Panc1 (cell line): ENCODE data around the gene HARBI1. TPM values are rescaled to one million over a fixed set of nuclear protein-coding genes. Genes with fewer than 3 reads are reported as not detected.

Source experiments
- ATAC-seq: fragments of 200-7000 bp; cut with Tn5 transposase; 2 replicates; pipeline ENCODE4 v1.9.1; 2020; ENCODE audit warnings: mild to moderate bottlenecking, moderate library complexity
- BruUV-seq: library from RNA; stranded (reverse); fragments of 400-500 nt; replicated peaks from 2 replicates; lab custom pipeline; 2021; lab: Mats Ljungman, UMichigan
- CTCF ChIA-PET: fragments of 300-600 bp; sonication (Branson Sonifier 250); formaldehyde crosslinking; loops from one replicate; lab custom pipeline; 2022; ENCODE audit warnings: antibody characterized with exemption; lab: Charles Lee
- POLR2A ChIA-PET: fragments of 300-600 bp; sonication (Branson Sonifier 250); formaldehyde crosslinking; loops from one replicate; lab custom pipeline; 2022; ENCODE audit warnings: antibody characterized with exemption; lab: Charles Lee
- DNase-seq: peaks from one replicate; pipeline ENCODE4 v3.0.0-alpha.2; 2010; ENCODE audit warnings: low read depth, low spot score
- H3K27ac ChIP-seq: 2 replicates; pipeline ENCODE4 v1.5.1; 2011; ENCODE audit warnings: mild to moderate bottlenecking, low read length, inconsistent platforms
- H3K27me3 ChIP-seq: fragments of 200-500 bp; sonication (Bioruptor generic); 2 replicates; pipeline ENCODE4 v1.6.0; 2014; ENCODE audit warnings: low read length, inconsistent platforms; ENCODE audit not compliant: control insufficient read depth, insufficient read depth
- H3K36me3 ChIP-seq: fragments of 200-500 bp; sonication (Bioruptor generic); 2 replicates; pipeline ENCODE4 v1.5.1; 2014; ENCODE audit warnings: inconsistent platforms, mild to moderate bottlenecking, low read length, moderate library complexity; ENCODE audit not compliant: control insufficient read depth, insufficient read depth
- H3K4me1 ChIP-seq: 2 replicates; pipeline ENCODE4 v1.5.1; 2011; ENCODE audit warnings: inconsistent platforms, mild to moderate bottlenecking, low read length, moderate library complexity; ENCODE audit not compliant: control insufficient read depth, insufficient read depth
- H3K4me3 ChIP-seq, 2 experiments: 2 replicates each; pipeline ENCODE4 v1.5.1; 2011 to 2012; ENCODE audit warnings: low read depth in 2 of 2, low read length in 2 of 2, mild to moderate bottlenecking in 2 of 2, inconsistent platforms in 1 of 2, moderate library complexity in 1 of 2
- H3K9me3 ChIP-seq: fragments of 200-500 bp; sonication (Bioruptor generic); 2 replicates; pipeline ENCODE4 v1.5.1; 2014; ENCODE audit warnings: low read depth, mild to moderate bottlenecking, inconsistent platforms, low read length, moderate library complexity; ENCODE audit not compliant: control insufficient read depth, insufficient read depth
- POLR2AphosphoS5 ChIP-seq: IDR thresholded peaks from 2 replicates; pipeline ENCODE4 v1.6.1; 2012; ENCODE audit warnings: mild to moderate bottlenecking, low read depth, low read length, moderate library complexity
- SIN3A ChIP-seq: IDR thresholded peaks from 2 replicates; pipeline ENCODE4 v1.6.1; 2012; ENCODE audit warnings: low read depth, mild to moderate bottlenecking, low read length, moderate library complexity, borderline replicate concordance; ENCODE audit not compliant: insufficient read depth
- TCF7L2 ChIP-seq: IDR thresholded peaks from 2 replicates; pipeline ENCODE4 v1.6.1; 2011; ENCODE audit warnings: mild to moderate bottlenecking, low read depth, low read length, inconsistent platforms
- in situ Hi-C: cut with HindIII; loops from 2 replicates; pipeline ENCODE4 v1.10.0; 2016; ENCODE audit warnings: low sequenced_read_pairs, low pct_unique_long_range_greater_than_20kb
- intact Hi-C: fragments of 100-400 bp; cut with micrococcal nuclease; formaldehyde crosslinking; loops from one replicate; pipeline ENCODE4 v1.10.0; 2022; ENCODE audit not compliant: unreplicated experiment
- total RNA-seq: library from RNA; stranded (reverse); gene quantifications from one replicate; pipeline ENCODE4 v1.2.1, GENCODE V29; 2021; ENCODE audit not compliant: unreplicated experiment
- TF ChIP-seq, protein P1 (sequence below), 2 experiments: IDR thresholded peaks; 2 replicates each; pipeline ENCODE4 v1.6.1; 2011 to 2012; ENCODE audit warnings: low read depth in 2 of 2, control low read depth in 1 of 2, low read length in 1 of 2, mild to moderate bottlenecking in 1 of 2, moderate library complexity in 1 of 2; ENCODE audit not compliant: insufficient read depth in 1 of 2
- TF ChIP-seq, protein P2 (sequence below): fragments of 450-650 bp; IDR thresholded peaks from 2 replicates; pipeline ENCODE4 v1.5.1; 2017; ENCODE audit warnings: mild to moderate bottlenecking

The HARBI1 gene
- total RNA-seq, 1 experiment from 2014 or later: 6.4 TPM

DNA sequence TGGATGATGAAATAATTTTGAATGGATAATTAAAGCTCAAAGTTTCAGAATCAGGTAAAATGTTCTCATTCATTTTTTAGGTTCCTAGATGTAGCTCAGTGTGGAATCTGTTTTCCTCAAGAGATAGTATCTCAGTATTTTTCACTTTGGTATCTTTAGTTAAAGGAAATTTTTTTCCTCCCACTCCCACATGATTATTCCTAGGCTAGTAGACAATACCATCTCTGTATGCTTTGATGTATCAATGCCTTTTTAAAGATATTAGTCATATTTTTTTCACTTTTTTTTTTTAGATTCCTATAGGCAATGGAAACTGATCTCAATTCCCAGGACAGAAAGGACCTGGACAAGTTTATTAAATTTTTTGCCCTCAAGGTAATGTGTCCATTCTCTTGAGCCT, 27.0 kb upstream of the HARBI1 start:
- H3K27me3 ChIP-seq: no peaks in the 10 kb centered on the region
- intact Hi-C loops: no loop called here
- in situ Hi-C loops: no loop called here
- BruUV-seq: no TSS peak
- no peak for DNase-seq
- H3K36me3 ChIP-seq: no peaks in the 10 kb centered on the region; the same call in 1 of the 2 replicates
- no peaks in the 10 kb centered on the region; the same call in 1 of the 2 replicates for H3K4me1 ChIP-seq
- no peak overlapping the region for H3K27ac ChIP-seq
- ChIA-PET CTCF (interaction anchor here (0.6 kb wide), 1 partner anchor 519 kb away, joined by 3 read pairs; no protein-coding TSS in a partner anchor), POLR2A (interaction anchor here (0.6 kb wide), 1 partner anchor 10 kb away, joined by 3 read pairs; no protein-coding TSS in a partner anchor)
- ATAC-seq: no peak
- no peak overlapping the region for H3K4me3 ChIP-seq
- H3K9me3 ChIP-seq: no peaks in the 10 kb centered on the region
- TF ChIP-seq SIN3A (no peak), POLR2AphosphoS5 (no peak), TCF7L2 (no peak)
- TF ChIP-seq, protein P1, sequence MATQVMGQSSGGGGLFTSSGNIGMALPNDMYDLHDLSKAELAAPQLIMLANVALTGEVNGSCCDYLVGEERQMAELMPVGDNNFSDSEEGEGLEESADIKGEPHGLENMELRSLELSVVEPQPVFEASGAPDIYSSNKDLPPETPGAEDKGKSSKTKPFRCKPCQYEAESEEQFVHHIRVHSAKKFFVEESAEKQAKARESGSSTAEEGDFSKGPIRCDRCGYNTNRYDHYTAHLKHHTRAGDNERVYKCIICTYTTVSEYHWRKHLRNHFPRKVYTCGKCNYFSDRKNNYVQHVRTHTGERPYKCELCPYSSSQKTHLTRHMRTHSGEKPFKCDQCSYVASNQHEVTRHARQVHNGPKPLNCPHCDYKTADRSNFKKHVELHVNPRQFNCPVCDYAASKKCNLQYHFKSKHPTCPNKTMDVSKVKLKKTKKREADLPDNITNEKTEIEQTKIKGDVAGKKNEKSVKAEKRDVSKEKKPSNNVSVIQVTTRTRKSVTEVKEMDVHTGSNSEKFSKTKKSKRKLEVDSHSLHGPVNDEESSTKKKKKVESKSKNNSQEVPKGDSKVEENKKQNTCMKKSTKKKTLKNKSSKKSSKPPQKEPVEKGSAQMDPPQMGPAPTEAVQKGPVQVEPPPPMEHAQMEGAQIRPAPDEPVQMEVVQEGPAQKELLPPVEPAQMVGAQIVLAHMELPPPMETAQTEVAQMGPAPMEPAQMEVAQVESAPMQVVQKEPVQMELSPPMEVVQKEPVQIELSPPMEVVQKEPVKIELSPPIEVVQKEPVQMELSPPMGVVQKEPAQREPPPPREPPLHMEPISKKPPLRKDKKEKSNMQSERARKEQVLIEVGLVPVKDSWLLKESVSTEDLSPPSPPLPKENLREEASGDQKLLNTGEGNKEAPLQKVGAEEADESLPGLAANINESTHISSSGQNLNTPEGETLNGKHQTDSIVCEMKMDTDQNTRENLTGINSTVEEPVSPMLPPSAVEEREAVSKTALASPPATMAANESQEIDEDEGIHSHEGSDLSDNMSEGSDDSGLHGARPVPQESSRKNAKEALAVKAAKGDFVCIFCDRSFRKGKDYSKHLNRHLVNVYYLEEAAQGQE (IDR thresholded peaks at IDR 0.05; ENCODE audit: insufficient read depth in 1 of 2, low read depth in 2 of 2, low read length in 1 of 2): no peak
- TF ChIP-seq, protein P2, sequence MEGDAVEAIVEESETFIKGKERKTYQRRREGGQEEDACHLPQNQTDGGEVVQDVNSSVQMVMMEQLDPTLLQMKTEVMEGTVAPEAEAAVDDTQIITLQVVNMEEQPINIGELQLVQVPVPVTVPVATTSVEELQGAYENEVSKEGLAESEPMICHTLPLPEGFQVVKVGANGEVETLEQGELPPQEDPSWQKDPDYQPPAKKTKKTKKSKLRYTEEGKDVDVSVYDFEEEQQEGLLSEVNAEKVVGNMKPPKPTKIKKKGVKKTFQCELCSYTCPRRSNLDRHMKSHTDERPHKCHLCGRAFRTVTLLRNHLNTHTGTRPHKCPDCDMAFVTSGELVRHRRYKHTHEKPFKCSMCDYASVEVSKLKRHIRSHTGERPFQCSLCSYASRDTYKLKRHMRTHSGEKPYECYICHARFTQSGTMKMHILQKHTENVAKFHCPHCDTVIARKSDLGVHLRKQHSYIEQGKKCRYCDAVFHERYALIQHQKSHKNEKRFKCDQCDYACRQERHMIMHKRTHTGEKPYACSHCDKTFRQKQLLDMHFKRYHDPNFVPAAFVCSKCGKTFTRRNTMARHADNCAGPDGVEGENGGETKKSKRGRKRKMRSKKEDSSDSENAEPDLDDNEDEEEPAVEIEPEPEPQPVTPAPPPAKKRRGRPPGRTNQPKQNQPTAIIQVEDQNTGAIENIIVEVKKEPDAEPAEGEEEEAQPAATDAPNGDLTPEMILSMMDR: no peak

DNA sequence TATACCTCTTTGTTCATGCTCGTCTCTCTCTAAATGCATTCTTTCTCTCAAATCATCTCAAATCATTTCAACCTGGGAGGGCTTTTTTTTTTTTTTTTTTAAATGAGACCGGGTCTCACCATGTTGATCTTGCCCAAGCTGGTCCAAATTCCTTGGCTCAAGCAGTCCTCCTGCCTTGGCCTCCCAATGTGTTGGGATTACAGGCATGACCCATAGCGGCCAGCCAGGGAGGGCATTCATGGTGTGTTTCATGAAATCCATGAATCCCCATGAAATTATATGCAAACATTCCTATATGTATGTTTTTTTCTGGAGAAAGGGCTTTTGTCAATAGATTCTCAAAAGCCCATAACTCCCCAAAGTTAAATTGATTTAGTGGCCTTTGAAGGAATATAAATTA, 26.5 kb upstream of the HARBI1 start:
- Histone ChIP-seq H3K27ac (no peak overlapping the region), H3K27me3 (no peaks in the 10 kb centered on the region), H3K4me3 (no peak overlapping the region), H3K36me3 (no peaks in the 10 kb centered on the region; the same call in 1 of the 2 replicates), H3K9me3 (no peaks in the 10 kb centered on the region), H3K4me1 (no peaks in the 10 kb centered on the region; the same call in 1 of the 2 replicates)
- no TSS peak for BruUV-seq
- ChIA-PET CTCF (interaction anchor here (0.6 kb wide), 1 partner anchor 519 kb away, joined by 3 read pairs; no protein-coding TSS in a partner anchor), POLR2A (no interaction called here)
- TF ChIP-seq, protein P1 (IDR thresholded peaks at IDR 0.05; ENCODE audit: insufficient read depth in 1 of 2, low read depth in 2 of 2, low read length in 1 of 2): no peak
- TF ChIP-seq POLR2AphosphoS5 (no peak), SIN3A (no peak), TCF7L2 (no peak)
- TF ChIP-seq, protein P2: no peak
- in situ Hi-C loops (no loop called here), intact Hi-C loops (no loop called here)
- no peak for DNase-seq
- no peak for ATAC-seq
